GM12875 (cell line): ENCODE results near the gene MSANTD1.

Experiments
- H3K4me3 ChIP-seq: one replicate; pipeline ENCODE4 v1.5.1; 2011; ENCODE audit warnings: low read depth, low read length, control low read depth
- TF ChIP-seq, protein P1 (sequence below): IDR thresholded peaks from 2 replicates; pipeline ENCODE4 v1.5.1; 2011; ENCODE audit warnings: low read depth, mild to moderate bottlenecking, control low read depth, inconsistent platforms, low read length, moderate library complexity, borderline replicate concordance; ENCODE audit not compliant: insufficient read depth

Gene MSANTD1

DNA sequence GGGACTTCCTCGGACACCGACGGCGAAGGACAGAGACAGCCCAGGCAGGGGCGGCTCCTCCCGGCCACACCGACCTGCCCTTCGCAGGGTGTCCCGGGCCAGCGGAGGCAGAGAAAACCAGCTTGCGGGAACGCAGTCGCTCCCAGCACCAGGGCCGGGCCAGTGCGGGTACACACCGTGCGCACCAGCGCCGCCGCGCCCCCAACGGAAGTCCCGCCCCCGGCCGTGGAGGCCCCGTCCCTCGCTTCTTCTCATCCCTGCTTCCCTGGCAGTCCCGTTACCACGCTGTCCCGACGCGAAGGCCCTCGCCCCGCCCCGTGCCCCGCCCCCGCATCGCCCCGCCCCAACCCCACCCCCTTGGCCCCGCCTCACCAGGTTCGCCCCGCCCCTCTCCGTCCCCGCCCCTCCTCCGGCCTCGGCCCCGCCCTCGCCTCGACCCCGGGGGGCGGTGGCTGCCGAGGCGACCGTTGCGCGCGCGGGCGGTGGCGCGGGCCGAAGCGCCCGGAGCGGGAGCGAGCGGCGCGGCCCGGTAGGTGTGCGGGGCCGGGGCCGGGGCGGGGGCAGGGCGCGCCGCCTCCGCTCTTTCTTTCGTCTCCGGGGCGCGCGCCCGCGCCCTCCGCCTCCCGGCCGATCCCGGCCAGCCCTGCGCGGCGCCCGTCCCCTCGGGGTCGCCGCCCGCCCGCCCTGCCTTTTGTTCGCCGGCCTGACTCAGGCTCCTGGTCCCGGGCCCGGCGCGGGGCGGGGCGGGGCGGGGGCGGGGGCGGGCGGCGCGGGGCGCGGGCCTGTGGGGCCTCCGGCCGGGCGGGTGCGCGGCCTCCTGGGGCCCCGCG is 43.8 kb downstream of the MSANTD1 start, which contains the start of gene RGS12:
TSS of gene RGS12 (plus strand) at position 451 of the 830 bp plus-strand sequence. CDS start 23,150 bp downstream, outside the sequence.
- TF ChIP-seq, protein P1, sequence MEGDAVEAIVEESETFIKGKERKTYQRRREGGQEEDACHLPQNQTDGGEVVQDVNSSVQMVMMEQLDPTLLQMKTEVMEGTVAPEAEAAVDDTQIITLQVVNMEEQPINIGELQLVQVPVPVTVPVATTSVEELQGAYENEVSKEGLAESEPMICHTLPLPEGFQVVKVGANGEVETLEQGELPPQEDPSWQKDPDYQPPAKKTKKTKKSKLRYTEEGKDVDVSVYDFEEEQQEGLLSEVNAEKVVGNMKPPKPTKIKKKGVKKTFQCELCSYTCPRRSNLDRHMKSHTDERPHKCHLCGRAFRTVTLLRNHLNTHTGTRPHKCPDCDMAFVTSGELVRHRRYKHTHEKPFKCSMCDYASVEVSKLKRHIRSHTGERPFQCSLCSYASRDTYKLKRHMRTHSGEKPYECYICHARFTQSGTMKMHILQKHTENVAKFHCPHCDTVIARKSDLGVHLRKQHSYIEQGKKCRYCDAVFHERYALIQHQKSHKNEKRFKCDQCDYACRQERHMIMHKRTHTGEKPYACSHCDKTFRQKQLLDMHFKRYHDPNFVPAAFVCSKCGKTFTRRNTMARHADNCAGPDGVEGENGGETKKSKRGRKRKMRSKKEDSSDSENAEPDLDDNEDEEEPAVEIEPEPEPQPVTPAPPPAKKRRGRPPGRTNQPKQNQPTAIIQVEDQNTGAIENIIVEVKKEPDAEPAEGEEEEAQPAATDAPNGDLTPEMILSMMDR = no peak
- peak within 1 kb of the TSS; percentile 71 for H3K4me3 ChIP-seq

DNA sequence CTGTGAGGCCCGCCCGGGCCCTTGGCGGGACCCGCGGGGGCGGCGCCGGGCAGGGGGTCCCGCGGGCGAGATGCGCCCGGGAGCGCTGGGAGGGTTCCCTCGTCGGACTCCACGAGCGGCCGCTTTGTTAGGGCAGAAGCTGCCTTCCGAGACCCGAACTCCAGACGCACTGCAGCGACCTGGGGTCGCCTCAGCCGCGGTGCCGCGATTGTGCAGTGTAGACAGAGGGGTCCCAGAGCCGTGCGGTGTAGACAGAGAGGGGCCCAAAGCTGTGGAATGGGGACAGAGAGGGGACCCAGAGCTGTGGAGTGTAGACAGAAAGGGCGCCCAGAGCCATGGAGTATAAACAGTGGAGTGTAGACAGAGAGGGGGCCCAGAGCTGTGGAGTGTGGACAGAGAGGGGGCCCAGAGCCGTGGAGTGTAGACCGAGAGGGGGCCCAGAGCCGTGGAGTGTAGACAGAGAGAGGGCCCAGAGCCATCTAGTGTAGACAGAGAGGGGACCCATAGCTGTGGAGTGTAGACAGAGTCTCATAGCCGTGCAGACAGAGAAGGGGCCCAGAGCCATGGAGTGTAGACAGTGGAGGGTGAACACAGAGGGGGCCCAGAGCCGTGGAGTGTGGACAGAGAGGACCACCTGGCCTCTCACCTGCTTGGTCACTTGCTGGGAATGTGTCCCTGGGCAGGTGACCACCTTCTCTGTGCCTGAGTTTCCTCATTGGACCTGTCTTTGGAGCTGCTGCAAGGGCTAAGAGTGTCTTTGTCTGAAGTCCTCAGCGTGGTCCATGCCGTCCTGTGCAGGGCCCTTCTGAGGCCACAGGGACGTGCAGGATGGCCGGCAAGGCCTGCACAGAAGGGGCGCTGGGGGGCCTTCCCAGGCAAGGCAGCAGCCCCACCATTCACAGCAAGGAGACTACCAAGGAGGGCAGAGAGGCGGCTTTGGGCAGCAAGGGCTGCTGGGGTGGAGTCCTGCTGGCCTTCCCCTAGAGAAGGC is 44.7 kb downstream of the MSANTD1 start:
- H3K4me3 ChIP-seq = no peak overlapping the region
- TF ChIP-seq, protein P1 = no peak

GRCh38 chr4:3294401-3295241 is 45.7 kb downstream of the MSANTD1 start:
- no peak overlapping the region for H3K4me3 ChIP-seq
- TF ChIP-seq, protein P1 = no peak

- TF ChIP-seq, protein P1 = no peak
- H3K4me3 ChIP-seq = no peak overlapping the region
Observed at GRCh38 chr4:3295837-3296624, 47.1 kb downstream of the MSANTD1 start.

GRCh38 chr4:3296651-3297050 is 47.7 kb downstream of the MSANTD1 start:
- TF ChIP-seq, protein P1 = no peak
- no peak overlapping the region for H3K4me3 ChIP-seq
